K562 (cell line): ENCODE data around the gene FAM50B. TPM values are rescaled to one million over a fixed set of nuclear protein-coding genes. Genes with fewer than 3 reads are reported as not detected.
A peak's percentile ranks its signal among the peaks of the same experiment; 100 is the strongest.

Experiments
- BDP1 ChIP-seq: IDR thresholded peaks from 3 replicates; pipeline ENCODE4 v1.6.1; 2011; ENCODE audit not compliant: insufficient read length, insufficient read depth
- MCM5 ChIP-seq: fragments of 450-650 bp; IDR thresholded peaks from 2 replicates; pipeline ENCODE4 v1.6.1; 2016; ENCODE audit warnings: low read depth
- MEF2D ChIP-seq: conservative IDR thresholded peaks from 2 replicates; pipeline ENCODE4 v1.6.1; 2016; ENCODE audit warnings: low read depth, missing genetic modification characterization, missing compliant biosample characterization
- MXI1 ChIP-seq: IDR thresholded peaks from 2 replicates; pipeline ENCODE4 v1.6.1; 2011; ENCODE audit warnings: low read depth, mild to moderate bottlenecking, improper control_type of control experiment, low read length
- PURB ChIP-seq: sonication (generic); formaldehyde crosslinking; IDR thresholded peaks from 2 replicates; pipeline ENCODE4 v1.9.0; 2021; ENCODE audit warnings: low read depth, mild to moderate bottlenecking, missing genetic modification reagents
- RBM17 ChIP-seq: fragments of 200-400 bp; formaldehyde crosslinking; IDR thresholded peaks from 2 replicates; pipeline ENCODE4 v1.6.1; 2017; ENCODE audit warnings: low read depth, mild to moderate bottlenecking, low read length, borderline replicate concordance
- SLC30A9 ChIP-seq: fragments of 250-450 bp; sonication (Bioruptor Pico); IDR thresholded peaks from 2 replicates; pipeline ENCODE4 v1.8.0; 2022; ENCODE audit warnings: mild to moderate bottlenecking, moderate library complexity
- SRSF3 ChIP-seq: fragments of 200-400 bp; formaldehyde crosslinking; IDR thresholded peaks from 2 replicates; pipeline ENCODE4 v1.6.1; 2016; ENCODE audit warnings: mild to moderate bottlenecking, low read length, moderate library complexity; ENCODE audit not compliant: insufficient read depth
- polyA plus RNA-seq, 8 experiments: library from polyadenylated mRNA; depleted of rRNA in 4 of 8; stranded (reverse) in 5 of 8; unstranded in 3 of 8; fragments of >200 nt; fragmentation: Nextera tagmentation in 2 of 8; fragmentation: Illumina TruSeq in 1 of 8; extraction: Ambion mirVana in 2 of 8; extraction: Trizol in 1 of 8; gene quantifications; 2 replicates each; pipeline versions ENCODE4 v1.2.1 to v1.2.3, GENCODE V29; 2011 to 2014; ENCODE audit warnings: inconsistent platforms in 1 of 8, missing spikeins in 1 of 8
- total RNA-seq, 7 experiments: library from RNA; depleted of rRNA in 6 of 7; stranded (reverse); fragments of >200 nt in 6 of 7; fragmentation: Illumina TruSeq in 2 of 7; extraction: Trizol in 2 of 7; gene quantifications; 2 replicates each; pipeline versions ENCODE4 v1.2.1 to v1.2.3, GENCODE V29; 2011 to 2021; ENCODE audit warnings: low replicate concordance in 1 of 7
- TF ChIP-seq, protein P1 (sequence below): IDR thresholded peaks from 2 replicates; pipeline ENCODE4 v1.6.1; 2016; ENCODE audit warnings: missing genetic modification characterization, missing compliant biosample characterization
- TF ChIP-seq, protein P2 (sequence below): IDR thresholded peaks from 2 replicates; pipeline ENCODE4 v1.6.1; 2011; ENCODE audit not compliant: insufficient read length; ENCODE audit errors: extremely low read depth
- TF ChIP-seq, protein P3 (sequence below): conservative IDR thresholded peaks from 2 replicates; pipeline ENCODE4 v1.6.1; 2011; ENCODE audit warnings: low read depth, mild to moderate bottlenecking, low read length; ENCODE audit not compliant: control insufficient read depth
- TF ChIP-seq, protein P4 (sequence below), 3 experiments: fragments of 200-800 bp in 1 of 3; sonication (Bioruptor generic) in 1 of 3; sonication (generic) in 1 of 3; formaldehyde crosslinking in 1 of 3; IDR thresholded peaks; 2 replicates each; pipeline versions ENCODE4 v1.6.1 to v1.8.0; 2016 to 2022; ENCODE audit warnings: mild to moderate bottlenecking in 2 of 3, missing compliant biosample characterization in 2 of 3, missing genetic modification characterization in 2 of 3, missing genetic modification reagents in 1 of 3
- TF ChIP-seq, protein P5 (sequence below): fragments of 250-450 bp; sonication (Bioruptor Pico); IDR thresholded peaks from 2 replicates; pipeline ENCODE4 v1.8.0; 2021; ENCODE audit warnings: borderline replicate concordance, mild to moderate bottlenecking, moderate library complexity; ENCODE audit not compliant: poor library complexity, severe bottlenecking
- TF ChIP-seq, protein P6 (sequence below): IDR thresholded peaks from 3 replicates; pipeline ENCODE4 v1.6.1; 2011; ENCODE audit warnings: borderline replicate concordance, mild to moderate bottlenecking, moderate library complexity; ENCODE audit not compliant: insufficient read length; ENCODE audit errors: extremely low read depth

The FAM50B gene
- total and polyA plus RNA-seq, 9 of the 15 experiments (the other 6 are each of a cell fraction or from before 2014, with no cell fraction given): 0.09 to 0.16 (median 0.13) TPM; not detected in 6

DNA sequence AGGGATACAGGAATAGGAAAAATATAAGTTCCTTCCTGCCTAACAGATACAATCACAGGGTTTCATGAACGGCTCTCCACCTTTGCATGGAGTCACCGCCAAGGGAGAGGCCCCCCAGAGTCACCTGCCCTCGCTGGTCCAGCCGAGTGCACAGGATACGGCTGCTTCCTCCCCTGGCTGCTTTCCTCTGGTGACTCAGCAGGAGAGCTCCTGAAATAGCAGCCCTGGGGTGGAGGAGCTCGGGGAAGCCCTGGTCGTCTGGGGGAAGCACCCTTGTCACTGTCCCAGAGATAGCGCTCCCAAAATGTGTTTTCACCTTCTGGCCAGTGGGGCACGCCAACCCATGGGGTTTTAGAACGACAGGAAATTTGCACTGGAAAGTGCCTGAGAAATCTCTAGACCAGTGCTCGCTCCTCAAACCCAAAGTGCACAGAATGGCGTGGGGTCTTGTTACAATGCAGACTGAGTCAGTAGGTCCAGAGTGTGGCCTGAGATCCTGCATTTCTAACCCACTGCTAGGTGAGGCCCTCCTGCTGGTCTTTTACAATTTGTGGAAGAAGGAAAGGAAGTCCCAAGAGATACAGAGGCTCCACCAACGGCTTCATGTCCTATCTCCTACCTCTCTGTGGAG lies 35.9 kb upstream of the FAM50B start (continued):
- TF ChIP-seq, protein P1, sequence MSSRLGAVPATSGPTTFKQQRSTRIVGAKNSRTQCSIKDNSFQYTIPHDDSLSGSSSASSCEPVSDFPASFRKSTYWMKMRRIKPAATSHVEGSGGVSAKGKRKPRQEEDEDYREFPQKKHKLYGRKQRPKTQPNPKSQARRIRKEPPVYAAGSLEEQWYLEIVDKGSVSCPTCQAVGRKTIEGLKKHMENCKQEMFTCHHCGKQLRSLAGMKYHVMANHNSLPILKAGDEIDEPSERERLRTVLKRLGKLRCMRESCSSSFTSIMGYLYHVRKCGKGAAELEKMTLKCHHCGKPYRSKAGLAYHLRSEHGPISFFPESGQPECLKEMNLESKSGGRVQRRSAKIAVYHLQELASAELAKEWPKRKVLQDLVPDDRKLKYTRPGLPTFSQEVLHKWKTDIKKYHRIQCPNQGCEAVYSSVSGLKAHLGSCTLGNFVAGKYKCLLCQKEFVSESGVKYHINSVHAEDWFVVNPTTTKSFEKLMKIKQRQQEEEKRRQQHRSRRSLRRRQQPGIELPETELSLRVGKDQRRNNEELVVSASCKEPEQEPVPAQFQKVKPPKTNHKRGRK (tag): no peak
- no peak for TF ChIP-seq SLC30A9 (CRISPR knock-in tag)
- no peak for TF ChIP-seq RBM17
- TF ChIP-seq, protein P2, sequence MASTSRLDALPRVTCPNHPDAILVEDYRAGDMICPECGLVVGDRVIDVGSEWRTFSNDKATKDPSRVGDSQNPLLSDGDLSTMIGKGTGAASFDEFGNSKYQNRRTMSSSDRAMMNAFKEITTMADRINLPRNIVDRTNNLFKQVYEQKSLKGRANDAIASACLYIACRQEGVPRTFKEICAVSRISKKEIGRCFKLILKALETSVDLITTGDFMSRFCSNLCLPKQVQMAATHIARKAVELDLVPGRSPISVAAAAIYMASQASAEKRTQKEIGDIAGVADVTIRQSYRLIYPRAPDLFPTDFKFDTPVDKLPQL: no peak
- TF ChIP-seq SRSF3: no peak
- TF ChIP-seq MCM5: no peak
- no peak for TF ChIP-seq BDP1
- no peak for TF ChIP-seq PURB (CRISPR knock-in tag)
- peak; percentile 76 for TF ChIP-seq MEF2D (tag)
- TF ChIP-seq, protein P3, sequence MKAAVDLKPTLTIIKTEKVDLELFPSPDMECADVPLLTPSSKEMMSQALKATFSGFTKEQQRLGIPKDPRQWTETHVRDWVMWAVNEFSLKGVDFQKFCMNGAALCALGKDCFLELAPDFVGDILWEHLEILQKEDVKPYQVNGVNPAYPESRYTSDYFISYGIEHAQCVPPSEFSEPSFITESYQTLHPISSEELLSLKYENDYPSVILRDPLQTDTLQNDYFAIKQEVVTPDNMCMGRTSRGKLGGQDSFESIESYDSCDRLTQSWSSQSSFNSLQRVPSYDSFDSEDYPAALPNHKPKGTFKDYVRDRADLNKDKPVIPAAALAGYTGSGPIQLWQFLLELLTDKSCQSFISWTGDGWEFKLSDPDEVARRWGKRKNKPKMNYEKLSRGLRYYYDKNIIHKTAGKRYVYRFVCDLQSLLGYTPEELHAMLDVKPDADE: no peak
- TF ChIP-seq, protein P4, sequence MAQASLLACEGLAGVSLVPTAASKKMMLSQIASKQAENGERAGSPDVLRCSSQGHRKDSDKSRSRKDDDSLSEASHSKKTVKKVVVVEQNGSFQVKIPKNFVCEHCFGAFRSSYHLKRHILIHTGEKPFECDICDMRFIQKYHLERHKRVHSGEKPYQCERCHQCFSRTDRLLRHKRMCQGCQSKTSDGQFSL (CRISPR knock-in tag; IDR thresholded peaks at IDR 0.05): no peak
- TF ChIP-seq, protein P4 (tag; IDR thresholded peaks at IDR 0.05): no peak
- TF ChIP-seq, protein P5, sequence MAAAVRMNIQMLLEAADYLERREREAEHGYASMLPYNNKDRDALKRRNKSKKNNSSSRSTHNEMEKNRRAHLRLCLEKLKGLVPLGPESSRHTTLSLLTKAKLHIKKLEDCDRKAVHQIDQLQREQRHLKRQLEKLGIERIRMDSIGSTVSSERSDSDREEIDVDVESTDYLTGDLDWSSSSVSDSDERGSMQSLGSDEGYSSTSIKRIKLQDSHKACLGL (CRISPR knock-in tag): no peak
- TF ChIP-seq, protein P6, sequence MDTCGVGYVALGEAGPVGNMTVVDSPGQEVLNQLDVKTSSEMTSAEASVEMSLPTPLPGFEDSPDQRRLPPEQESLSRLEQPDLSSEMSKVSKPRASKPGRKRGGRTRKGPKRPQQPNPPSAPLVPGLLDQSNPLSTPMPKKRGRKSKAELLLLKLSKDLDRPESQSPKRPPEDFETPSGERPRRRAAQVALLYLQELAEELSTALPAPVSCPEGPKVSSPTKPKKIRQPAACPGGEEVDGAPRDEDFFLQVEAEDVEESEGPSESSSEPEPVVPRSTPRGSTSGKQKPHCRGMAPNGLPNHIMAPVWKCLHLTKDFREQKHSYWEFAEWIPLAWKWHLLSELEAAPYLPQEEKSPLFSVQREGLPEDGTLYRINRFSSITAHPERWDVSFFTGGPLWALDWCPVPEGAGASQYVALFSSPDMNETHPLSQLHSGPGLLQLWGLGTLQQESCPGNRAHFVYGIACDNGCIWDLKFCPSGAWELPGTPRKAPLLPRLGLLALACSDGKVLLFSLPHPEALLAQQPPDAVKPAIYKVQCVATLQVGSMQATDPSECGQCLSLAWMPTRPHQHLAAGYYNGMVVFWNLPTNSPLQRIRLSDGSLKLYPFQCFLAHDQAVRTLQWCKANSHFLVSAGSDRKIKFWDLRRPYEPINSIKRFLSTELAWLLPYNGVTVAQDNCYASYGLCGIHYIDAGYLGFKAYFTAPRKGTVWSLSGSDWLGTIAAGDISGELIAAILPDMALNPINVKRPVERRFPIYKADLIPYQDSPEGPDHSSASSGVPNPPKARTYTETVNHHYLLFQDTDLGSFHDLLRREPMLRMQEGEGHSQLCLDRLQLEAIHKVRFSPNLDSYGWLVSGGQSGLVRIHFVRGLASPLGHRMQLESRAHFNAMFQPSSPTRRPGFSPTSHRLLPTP: no peak
- no peak for TF ChIP-seq MXI1
